Endothelial cell of umbilical vein (primary cell): ENCODE results near the gene COL6A3. TPM values are rescaled to one million over a fixed set of nuclear protein-coding genes. Genes with fewer than 3 reads are reported as not detected.

Source experiments
- BruUV-seq: library from RNA; stranded (reverse); fragments of 400-500 nt; replicated peaks from 2 replicates; lab custom pipeline; 2021; lab: Mats Ljungman, UMichigan
- CTCF ChIA-PET: fragments of 300-600, 350-600 bp; sonication (Branson Sonifier 250); formaldehyde crosslinking; loops from one replicate; lab custom pipeline; 2021; ENCODE audit warnings: antibody characterized with exemption, inconsistent platforms; lab: Charles Lee
- POLR2A ChIA-PET: fragments of 300-600, 350-600 bp; sonication (Branson Sonifier 250); formaldehyde crosslinking; loops from one replicate; lab custom pipeline; 2021; ENCODE audit warnings: antibody characterized with exemption, inconsistent platforms; lab: Charles Lee
- DNase-seq: peaks from one replicate; pipeline ENCODE4 v3.0.0-alpha.2; 2011; ENCODE audit warnings: low read depth, low spot score
- FAIRE-seq: peaks from 2 replicates; lab custom pipeline; 2011; peaks lifted over from hg19 to GRCh38; lab: Jason Lieb, UNC
- H2AFZ ChIP-seq: 2 replicates; pipeline ENCODE4 v1.6.0; 2012; ENCODE audit warnings: low read depth, low read length, control low read depth, inconsistent platforms
- H3K27ac ChIP-seq: 2 replicates; pipeline ENCODE4 v1.5.1; 2011; ENCODE audit warnings: low read depth, mild to moderate bottlenecking, control low read depth, low read length, moderate library complexity; ENCODE audit not compliant: insufficient read depth
- H3K27me3 ChIP-seq, 2 experiments: 2 replicates each; pipeline versions ENCODE4 v1.6.0 to v1.6.1; 2011; ENCODE audit warnings: low read length in 2 of 2, mixed read lengths in 1 of 2; ENCODE audit not compliant: control insufficient read depth in 2 of 2, insufficient read depth in 2 of 2
- H3K36me3 ChIP-seq, 2 experiments: 2 replicates in 1 of 2; 3 replicates in 1 of 2; pipeline ENCODE4 v1.5.1; 2011; ENCODE audit warnings: low read length in 2 of 2, mild to moderate bottlenecking in 1 of 2, moderate library complexity in 1 of 2; ENCODE audit not compliant: control insufficient read depth in 2 of 2, insufficient read depth in 2 of 2; ENCODE audit errors: extremely low read depth in 1 of 2
- H3K4me1 ChIP-seq: 3 replicates; pipeline ENCODE4 v1.5.1; 2011; ENCODE audit warnings: mild to moderate bottlenecking, low read length; ENCODE audit not compliant: control insufficient read depth, insufficient read depth; ENCODE audit errors: extremely low read depth
- H3K4me2 ChIP-seq: 2 replicates; pipeline ENCODE4 v1.6.1; 2011; ENCODE audit warnings: low read length, control low read depth, mixed read lengths; ENCODE audit not compliant: insufficient read depth
- H3K4me3 ChIP-seq, 3 experiments: fragments of 200-600 bp in 1 of 3; sonication (generic), shearing (Covaris generic) in 1 of 3; replicated peaks in 1 of 3; 2 replicates each; pipeline ENCODE4 v1.5.1; 2011 to 2016; ENCODE audit warnings: control low read depth in 3 of 3, low read length in 3 of 3, mild to moderate bottlenecking in 2 of 3, inconsistent platforms in 1 of 3, low read depth in 1 of 3, moderate library complexity in 1 of 3; ENCODE audit not compliant: insufficient read depth in 1 of 3
- H3K79me2 ChIP-seq: 2 replicates; pipeline ENCODE4 v1.6.0; 2012; ENCODE audit warnings: low read length, inconsistent platforms; ENCODE audit not compliant: control insufficient read depth, insufficient read depth
- H3K9ac ChIP-seq: replicated peaks from 2 replicates; pipeline ENCODE3; 2011; ENCODE audit warnings: low read length, control low read depth; ENCODE audit not compliant: insufficient read depth; ENCODE audit errors: extremely low read depth
- H3K9me1 ChIP-seq: replicated peaks from 3 replicates; pipeline ENCODE4 v1.6.0; 2011; ENCODE audit warnings: mild to moderate bottlenecking, low read length; ENCODE audit not compliant: control insufficient read depth, insufficient read depth; ENCODE audit errors: extremely low read depth
- H3K9me3 ChIP-seq: replicated peaks from 2 replicates; pipeline ENCODE4 v1.5.1; 2012; ENCODE audit warnings: low read length, inconsistent platforms; ENCODE audit not compliant: control insufficient read depth, insufficient read depth
- H4K20me1 ChIP-seq: replicated peaks from 2 replicates; pipeline ENCODE3; 2011; ENCODE audit warnings: mild to moderate bottlenecking, low read length; ENCODE audit not compliant: control insufficient read depth, insufficient read depth; ENCODE audit errors: extremely low read depth
- EZH2 ChIP-seq: IDR thresholded peaks from 2 replicates; pipeline ENCODE4 v1.6.1; 2012; ENCODE audit warnings: borderline replicate concordance, low read depth, mild to moderate bottlenecking, moderate library complexity, low read length, inconsistent platforms; ENCODE audit not compliant: severe bottlenecking
- FOS ChIP-seq: IDR thresholded peaks from 2 replicates; pipeline ENCODE4 v1.6.1; 2011; ENCODE audit warnings: mild to moderate bottlenecking, low read length, moderate library complexity, borderline replicate concordance; ENCODE audit not compliant: insufficient read depth
- GATA2 ChIP-seq: IDR thresholded peaks from 2 replicates; pipeline ENCODE4 v1.7.0; 2011; ENCODE audit warnings: low read depth, mild to moderate bottlenecking, moderate library complexity, mixed read lengths, low read length; ENCODE audit not compliant: insufficient read length, insufficient read depth
- JUN ChIP-seq: IDR thresholded peaks from 2 replicates; pipeline ENCODE4 v1.6.1; 2011; ENCODE audit warnings: borderline replicate concordance, low read depth; ENCODE audit not compliant: insufficient read length, insufficient read depth
- MYC ChIP-seq: IDR thresholded peaks from one replicate; pipeline ENCODE4 v1.6.1; 2011; ENCODE audit warnings: mild to moderate bottlenecking, low read depth, low read length
- POLR2A ChIP-seq: IDR thresholded peaks from 2 replicates; pipeline ENCODE4 v1.6.1; 2012; ENCODE audit warnings: low read depth, mild to moderate bottlenecking, control low read depth, low read length
- POLR2AphosphoS5 ChIP-seq: IDR thresholded peaks from 2 replicates; pipeline ENCODE4 v1.6.1; 2012; ENCODE audit warnings: low read depth, mild to moderate bottlenecking, control low read depth, low read length, moderate library complexity; ENCODE audit not compliant: insufficient read depth
- dilution Hi-C: fragments of 300-500 bp; cut with MboI; formaldehyde crosslinking; loops from one replicate; pipeline ENCODE4 v1.15.0; 2019; ENCODE audit warnings: low sequenced_read_pairs; ENCODE audit not compliant: extremely low pct_ligation_motif_present
- intact Hi-C: fragments of 100-400 bp; cut with micrococcal nuclease; formaldehyde crosslinking; loops from one replicate; pipeline ENCODE4 v1.10.0; 2022
- polyA plus RNA-seq, 4 experiments: library from polyadenylated mRNA; depleted of rRNA in 3 of 4; stranded (reverse) in 3 of 4; unstranded in 1 of 4; fragments of >200 nt; gene quantifications; 2 replicates each; pipeline versions ENCODE4 v1.2.1 to v1.2.3, GENCODE V29; 2011 to 2012; ENCODE audit warnings: missing spikeins in 1 of 4
- total RNA-seq: library from RNA; stranded (reverse); gene quantifications from 2 replicates; pipeline ENCODE4 v1.2.3, GENCODE V29; 2021
- TF ChIP-seq, protein P1 (sequence below): IDR thresholded peaks from 2 replicates; pipeline ENCODE4 v1.6.1; 2011; ENCODE audit not compliant: insufficient read depth, insufficient read length
- TF ChIP-seq, protein P2 (sequence below), 2 donors: IDR thresholded peaks; 1 replicate in 1 of 2; 2 replicates in 1 of 2; pipeline ENCODE4 v1.5.1; 2011; ENCODE audit warnings: low read length in 2 of 2, mild to moderate bottlenecking in 2 of 2, moderate library complexity in 2 of 2, control low read depth in 1 of 2, inconsistent platforms in 1 of 2, low read depth in 1 of 2; ENCODE audit not compliant: insufficient read depth in 1 of 2; ENCODE audit errors: extremely low read depth in 1 of 2

Gene COL6A3
- total and polyA plus RNA-seq, 2 donors (not counting 3 experiments of a cell fraction or from before 2014, with no cell fraction given): 0.03 TPM; not detected in 1

DNA sequence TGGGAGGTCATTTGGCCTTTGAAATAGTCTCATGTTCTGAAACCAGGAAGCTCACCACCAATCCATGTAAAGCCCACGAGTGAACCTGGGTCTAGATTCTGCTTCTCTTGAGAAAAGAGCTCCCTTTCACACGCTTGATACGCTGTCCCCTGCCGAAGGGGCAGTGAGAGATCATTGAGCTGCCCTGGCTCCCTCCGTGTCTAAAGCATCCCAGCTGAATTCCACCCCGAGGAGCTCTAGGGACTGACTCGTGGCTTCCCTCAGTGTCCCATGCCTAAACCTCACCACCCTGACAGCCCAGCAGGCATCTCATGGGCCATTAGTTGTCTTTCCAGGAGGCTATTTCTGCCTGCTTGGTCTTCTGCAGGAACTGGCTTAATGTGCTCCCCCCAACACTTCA, 68.6 kb downstream of the COL6A3 start:
- Histone ChIP-seq H4K20me1 (no peaks in the 10 kb centered on the region), H3K9me3 (no peaks in the 10 kb centered on the region), H3K9me1 (no peaks in the 10 kb centered on the region), H3K79me2 (no peaks in the 10 kb centered on the region), H3K27ac (no peak overlapping the region), H3K4me3 (no peak overlapping the region), H3K36me3 (no peaks in the 10 kb centered on the region), H3K9ac (no peak overlapping the region), H3K4me1 (no peaks in the 10 kb centered on the region), H3K27me3 (no peaks in the 10 kb centered on the region), H2AFZ (no peak overlapping the region), H3K4me2 (no peak overlapping the region)
- dilution Hi-C loops (no loop called here), intact Hi-C loops (no loop called here)
- DNase-seq (no peak), FAIRE-seq (no peak)
- CTCF ChIA-PET: interaction anchor here (1.5 kb wide), 1 partner anchor 180 kb away, joined by 3 read pairs; no protein-coding TSS in a partner anchor
- BruUV-seq: no TSS peak
- TF ChIP-seq JUN: no peak
- TF ChIP-seq, protein P1, sequence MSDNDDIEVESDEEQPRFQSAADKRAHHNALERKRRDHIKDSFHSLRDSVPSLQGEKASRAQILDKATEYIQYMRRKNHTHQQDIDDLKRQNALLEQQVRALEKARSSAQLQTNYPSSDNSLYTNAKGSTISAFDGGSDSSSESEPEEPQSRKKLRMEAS: no peak
- TF ChIP-seq EZH2: no peak
- TF ChIP-seq, protein P2, sequence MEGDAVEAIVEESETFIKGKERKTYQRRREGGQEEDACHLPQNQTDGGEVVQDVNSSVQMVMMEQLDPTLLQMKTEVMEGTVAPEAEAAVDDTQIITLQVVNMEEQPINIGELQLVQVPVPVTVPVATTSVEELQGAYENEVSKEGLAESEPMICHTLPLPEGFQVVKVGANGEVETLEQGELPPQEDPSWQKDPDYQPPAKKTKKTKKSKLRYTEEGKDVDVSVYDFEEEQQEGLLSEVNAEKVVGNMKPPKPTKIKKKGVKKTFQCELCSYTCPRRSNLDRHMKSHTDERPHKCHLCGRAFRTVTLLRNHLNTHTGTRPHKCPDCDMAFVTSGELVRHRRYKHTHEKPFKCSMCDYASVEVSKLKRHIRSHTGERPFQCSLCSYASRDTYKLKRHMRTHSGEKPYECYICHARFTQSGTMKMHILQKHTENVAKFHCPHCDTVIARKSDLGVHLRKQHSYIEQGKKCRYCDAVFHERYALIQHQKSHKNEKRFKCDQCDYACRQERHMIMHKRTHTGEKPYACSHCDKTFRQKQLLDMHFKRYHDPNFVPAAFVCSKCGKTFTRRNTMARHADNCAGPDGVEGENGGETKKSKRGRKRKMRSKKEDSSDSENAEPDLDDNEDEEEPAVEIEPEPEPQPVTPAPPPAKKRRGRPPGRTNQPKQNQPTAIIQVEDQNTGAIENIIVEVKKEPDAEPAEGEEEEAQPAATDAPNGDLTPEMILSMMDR (IDR thresholded peaks at IDR 0.05; ENCODE audit: extremely low read depth in 1 of 2, insufficient read depth in 1 of 2, low read depth in 1 of 2, low read length in 2 of 2): no peak
- no peak for TF ChIP-seq POLR2A
- no peak for TF ChIP-seq FOS
- no peak for TF ChIP-seq POLR2AphosphoS5
- no peak for TF ChIP-seq MYC
- TF ChIP-seq GATA2: no peak
- POLR2A ChIA-PET: no interaction called here
